GM12878 (cell line): Measurements from ENCODE around the gene C1orf21. TPM values are rescaled to one million over a fixed set of nuclear protein-coding genes. Genes with fewer than 3 reads are reported as not detected.

Experiments
- ATAC-seq: fragments of 200-7000 bp; cut with Tn5 transposase; 3 replicates; pipeline ENCODE4 v1.9.1; 2020; ENCODE audit warnings: mild to moderate bottlenecking, moderate library complexity
- BruUV-seq: library from RNA; stranded (reverse); fragments of 400-500 nt; replicated peaks from 2 replicates; lab custom pipeline; 2021; lab: Mats Ljungman, UMichigan
- CTCF ChIA-PET: fragments of 300-600 bp; sonication (Branson Sonifier 250); formaldehyde crosslinking; extraction: SDS; loops from one replicate; lab custom pipeline; 2021; ENCODE audit warnings: inconsistent platforms; lab: Yijun Ruan, JAX
- POLR2A ChIA-PET: fragments of 350-600 bp; formaldehyde crosslinking; extraction: SDS; loops from one replicate; lab custom pipeline; 2021; ENCODE audit warnings: inconsistent platforms; lab: Charles Lee
- RAD21 ChIA-PET: fragments of 300-600 bp; sonication (Branson Sonifier 250); formaldehyde crosslinking; loops from one replicate; lab custom pipeline; 2023; ENCODE audit warnings: antibody characterized with exemption; ENCODE audit not compliant: unreplicated experiment; lab: Charles Lee
- SMC1A ChIA-PET: fragments of 300-600 bp; sonication (Branson Sonifier 250); formaldehyde crosslinking; loops from one replicate; lab custom pipeline; 2023; ENCODE audit not compliant: unreplicated experiment, uncharacterized antibody; lab: Charles Lee
- DNase-seq: peaks from one replicate; pipeline ENCODE4 v3.0.0-alpha.2; 2011; ENCODE audit warnings: low read depth, low spot score
- FAIRE-seq: peaks from 3 replicates; lab custom pipeline; 2011; peaks lifted over from hg19 to GRCh38; lab: Jason Lieb, UNC
- H2AFZ ChIP-seq: 2 replicates; pipeline ENCODE4 v1.6.0; 2011; ENCODE audit warnings: low read depth, low read length, control low read depth; ENCODE audit not compliant: control insufficient read depth
- H3K27ac ChIP-seq: 2 replicates; pipeline ENCODE4 v1.5.1; 2011; ENCODE audit warnings: control low read depth; ENCODE audit not compliant: control insufficient read depth, insufficient read depth
- H3K27me3 ChIP-seq, 2 experiments: replicated peaks in 1 of 2; 2 replicates each; pipeline versions ENCODE4 v1.6.0 to v1.6.1; 2011; ENCODE audit warnings: low read length in 1 of 2; ENCODE audit not compliant: control insufficient read depth in 2 of 2, insufficient read depth in 2 of 2
- H3K36me3 ChIP-seq, 2 experiments: 2 replicates each; pipeline ENCODE4 v1.5.1; 2011; ENCODE audit warnings: low read length in 1 of 2; ENCODE audit not compliant: control insufficient read depth in 2 of 2, insufficient read depth in 2 of 2
- H3K4me1 ChIP-seq: 2 replicates; pipeline ENCODE4 v1.6.1; 2011; ENCODE audit warnings: mild to moderate bottlenecking, low read length, moderate library complexity, mixed read lengths; ENCODE audit not compliant: control insufficient read depth, insufficient read depth
- H3K4me2 ChIP-seq: 2 replicates; pipeline ENCODE4 v1.6.0; 2011; ENCODE audit warnings: control low read depth; ENCODE audit not compliant: control insufficient read depth, insufficient read depth
- H3K4me3 ChIP-seq: fragments of 200-600 bp; sonication (generic); 2 replicates; pipeline ENCODE4 v1.5.1; 2016
- H3K79me2 ChIP-seq: 2 replicates; pipeline ENCODE4 v1.6.0; 2011; ENCODE audit warnings: low read length; ENCODE audit not compliant: control insufficient read depth, insufficient read depth
- H3K9ac ChIP-seq: 2 replicates; pipeline ENCODE4 v1.8.0; 2011; ENCODE audit warnings: low read length, control low read depth, mixed read lengths; ENCODE audit not compliant: control insufficient read depth, insufficient read depth
- H3K9me3 ChIP-seq: replicated peaks from 3 replicates; pipeline ENCODE4 v1.5.1; 2011; ENCODE audit warnings: mild to moderate bottlenecking, low read length; ENCODE audit not compliant: control insufficient read depth, insufficient read depth
- H4K20me1 ChIP-seq: 2 replicates; pipeline ENCODE4 v1.6.0; 2011; ENCODE audit not compliant: control insufficient read depth, insufficient read depth
- EGR1 ChIP-seq, 2 experiments: IDR thresholded peaks; 1 replicate in 1 of 2; 2 replicates in 1 of 2; pipeline ENCODE4 v1.6.1; 2011 to 2012; ENCODE audit warnings: low read depth in 2 of 2, low read length in 2 of 2, borderline replicate concordance in 1 of 2, mild to moderate bottlenecking in 1 of 2, moderate library complexity in 1 of 2
- EP300 ChIP-seq, 2 experiments: fragments of 150-350 bp in 1 of 2; IDR thresholded peaks; 2 replicates each; pipeline ENCODE4 v1.6.1; 2011 to 2012; ENCODE audit warnings: low read depth in 2 of 2, low read length in 2 of 2, borderline replicate concordance in 1 of 2, improper control_type of control experiment in 1 of 2, inconsistent platforms in 1 of 2; ENCODE audit not compliant: control insufficient read depth in 1 of 2
- HDAC2 ChIP-seq: fragments of 200-600 bp; sonication (generic); IDR thresholded peaks from 2 replicates; pipeline ENCODE4 v1.6.1; 2017
- HDGF ChIP-seq: fragments of 450-650 bp; IDR thresholded peaks from 2 replicates; pipeline ENCODE4 v1.6.1; 2016; ENCODE audit warnings: antibody characterized with exemption
- LARP7 ChIP-seq: fragments of 450-650 bp; IDR thresholded peaks from 2 replicates; pipeline ENCODE4 v1.6.1; 2017; ENCODE audit warnings: mild to moderate bottlenecking
- NR2C2 ChIP-seq: IDR thresholded peaks from 2 replicates; pipeline ENCODE4 v1.6.1; 2011; ENCODE audit warnings: borderline replicate concordance, low read depth; ENCODE audit not compliant: control insufficient read depth, insufficient read length
- NRF1 ChIP-seq: conservative IDR thresholded peaks from 2 replicates; pipeline ENCODE4 v1.6.1; 2011; ENCODE audit warnings: mild to moderate bottlenecking, low read depth, low read length, improper control_type of control experiment
- POLR2AphosphoS5 ChIP-seq: IDR thresholded peaks from 2 replicates; pipeline ENCODE4 v1.6.1; 2011; ENCODE audit warnings: mild to moderate bottlenecking, low read length, inconsistent platforms
- RAD51 ChIP-seq: fragments of 450-650 bp; IDR thresholded peaks from 2 replicates; pipeline ENCODE4 v1.6.1; 2016; ENCODE audit warnings: moderate library complexity, mild to moderate bottlenecking, inconsistent platforms
- RCOR1 ChIP-seq: conservative IDR thresholded peaks from 2 replicates; pipeline ENCODE4 v1.6.1; 2012; ENCODE audit warnings: low read depth, low read length, improper control_type of control experiment
- SMC3 ChIP-seq: IDR thresholded peaks from 2 replicates; pipeline ENCODE4 v1.6.1; 2011; ENCODE audit warnings: low read length, improper control_type of control experiment, borderline replicate concordance
- ZNF217 ChIP-seq: fragments of 450-650 bp; IDR thresholded peaks from 2 replicates; pipeline ENCODE4 v1.6.1; 2017; ENCODE audit warnings: antibody characterized with exemption, mild to moderate bottlenecking
- ZZZ3 ChIP-seq: IDR thresholded peaks from 2 replicates; pipeline ENCODE4 v1.6.1; 2011; ENCODE audit warnings: low read depth; ENCODE audit not compliant: control insufficient read depth, insufficient read length
- WGBS: methylation state at CpG from one replicate; pipeline ENCODE4 v1.1.6; 2016; ENCODE audit warnings: low lambda C conversion rate; ENCODE audit not compliant: insufficient replicate concordance, insufficient coverage; ENCODE audit errors: missing lambda C conversion rate; 5-methylcytosine and 5-hydroxymethylcytosine counted together
- in situ Hi-C: fragments of 300-500 bp; cut with MboI; formaldehyde crosslinking; loops from 9 replicates; pipeline ENCODE4 v1.14.3; 2018; ENCODE audit warnings: mixed read lengths
- intact Hi-C: fragments of 100-400 bp; cut with micrococcal nuclease; formaldehyde crosslinking; loops from one replicate; pipeline ENCODE4 v1.14.2; 2022; ENCODE audit not compliant: unreplicated experiment
- polyA plus RNA-seq, 11 experiments: library from polyadenylated mRNA; depleted of rRNA in 4 of 11; unstranded in 6 of 11; stranded (reverse) in 5 of 11; fragments of >200 nt; fragmentation: Nextera tagmentation in 4 of 11; fragmentation: Illumina TruSeq in 1 of 11; extraction: Ambion mirVana in 4 of 11; extraction: Trizol in 1 of 11; gene quantifications; 1 replicate in 1 of 11; 2 replicates in 10 of 11; pipeline versions ENCODE4 v1.2.1 to v1.2.3, GENCODE V29; 2011 to 2016; ENCODE audit warnings: inconsistent platforms in 2 of 11, missing spikeins in 2 of 11, low read depth in 1 of 11
- total RNA-seq, 4 experiments: library from RNA; depleted of rRNA in 3 of 4; stranded (reverse); fragments of >200 nt in 3 of 4; fragmentation: Illumina TruSeq in 1 of 4; extraction: Trizol in 1 of 4; gene quantifications; 2 replicates each; pipeline versions ENCODE4 v1.2.1 to v1.2.3, GENCODE V29; 2013 to 2021
- TF ChIP-seq, protein P1 (sequence below): fragments of 150-350 bp; IDR thresholded peaks from 2 replicates; pipeline ENCODE4 v1.6.1; 2016; ENCODE audit warnings: low read depth, low read length
- TF ChIP-seq, protein P2 (sequence below): IDR thresholded peaks from 2 replicates; pipeline ENCODE4 v1.6.1; 2012; ENCODE audit warnings: low read depth, low read length, improper control_type of control experiment

The C1orf21 gene
- total and polyA plus RNA-seq, 10 of the 15 experiments (the other 5 are each of a cell fraction or from before 2014, with no cell fraction given): 0.03 to 1.6 (median 0.17) TPM; not detected in 3

DNA sequence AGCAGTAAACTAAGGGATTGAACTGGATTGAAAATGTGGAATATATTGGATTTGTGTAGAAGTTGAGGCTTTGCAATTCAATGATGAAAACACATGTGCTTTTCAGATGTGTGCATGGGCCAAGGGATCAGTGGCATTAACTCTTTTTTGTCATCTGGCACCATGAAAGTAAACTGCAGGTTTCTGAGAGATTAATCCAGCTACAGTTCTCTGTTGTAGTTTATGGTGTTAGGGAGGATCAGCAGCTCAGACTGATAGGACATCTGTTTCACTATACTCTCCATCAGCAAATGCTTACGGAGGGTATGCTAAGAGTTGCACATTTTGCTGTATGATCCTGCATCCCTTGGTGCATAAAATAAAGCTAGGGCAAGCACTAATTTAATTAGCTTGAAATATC lies 82.6 kb downstream of the C1orf21 start:
- POLR2A ChIA-PET: interaction anchor here (0.8 kb wide), 1 partner anchor 16 kb away, joined by 3 read pairs; no protein-coding TSS in a partner anchor
- in situ Hi-C loops: no loop called here
- FAIRE-seq: no peak

DNA sequence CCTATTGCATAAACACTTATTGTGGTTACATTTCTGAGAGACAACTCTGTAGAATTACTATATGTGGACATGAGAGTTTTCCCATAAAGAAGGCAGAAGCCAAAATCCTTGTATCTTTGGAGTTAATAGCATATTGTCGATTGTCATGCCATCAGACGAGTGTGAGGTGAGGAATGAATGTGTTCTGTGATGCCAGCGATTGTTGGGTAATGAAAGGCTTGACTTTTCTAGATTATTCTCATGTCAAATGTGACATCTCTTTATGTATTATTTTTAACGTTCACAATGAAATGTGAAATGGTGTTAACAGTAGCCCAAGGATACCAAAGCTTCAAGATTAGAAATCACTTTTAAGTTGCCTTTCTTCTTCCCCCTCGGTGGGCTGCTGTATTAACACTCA lies 84.9 kb downstream of the C1orf21 start:
- H3K79me2 ChIP-seq: no peaks in the 10 kb centered on the region
- no peak overlapping the region for H3K4me3 ChIP-seq
- H3K9ac ChIP-seq: no peak overlapping the region
- no peak for DNase-seq
- in situ Hi-C loops (no loop called here), intact Hi-C loops (no loop called here)
- WGBS: 6% methylated on average over 5 of the region's 5 CpGs
- no TSS peak for BruUV-seq
- no peak overlapping the region for H3K27ac ChIP-seq
- no peak overlapping the region for H2AFZ ChIP-seq
- H3K36me3 ChIP-seq: no peaks in the 10 kb centered on the region
- POLR2A ChIA-PET: no interaction called here
- FAIRE-seq: no peak
- no peaks in the 10 kb centered on the region; the same call in 2 of the 3 replicates for H3K9me3 ChIP-seq
- RAD21 ChIA-PET: no interaction called here
- no peaks in the 10 kb centered on the region for H3K27me3 ChIP-seq
- H3K4me2 ChIP-seq: no peak overlapping the region
- H4K20me1 ChIP-seq: no peaks in the 10 kb centered on the region
- no peaks in the 10 kb centered on the region for H3K4me1 ChIP-seq
- CTCF ChIA-PET: no interaction called here
- SMC1A ChIA-PET: no interaction called here
- no peak for ATAC-seq
- TF ChIP-seq RCOR1 (no peak), SMC3 (no peak), HDGF (no peak), NRF1 (no peak), EGR1 (IDR thresholded peaks at IDR 0.05; ENCODE audit: borderline replicate concordance in 1 of 2, low read depth in 2 of 2, low read length in 2 of 2) (no peak), EP300 (IDR thresholded peaks at IDR 0.05; ENCODE audit: borderline replicate concordance in 1 of 2, control insufficient read depth in 1 of 2, low read depth in 2 of 2, low read length in 2 of 2) (no peak), RAD51 (no peak)
- TF ChIP-seq, protein P1, sequence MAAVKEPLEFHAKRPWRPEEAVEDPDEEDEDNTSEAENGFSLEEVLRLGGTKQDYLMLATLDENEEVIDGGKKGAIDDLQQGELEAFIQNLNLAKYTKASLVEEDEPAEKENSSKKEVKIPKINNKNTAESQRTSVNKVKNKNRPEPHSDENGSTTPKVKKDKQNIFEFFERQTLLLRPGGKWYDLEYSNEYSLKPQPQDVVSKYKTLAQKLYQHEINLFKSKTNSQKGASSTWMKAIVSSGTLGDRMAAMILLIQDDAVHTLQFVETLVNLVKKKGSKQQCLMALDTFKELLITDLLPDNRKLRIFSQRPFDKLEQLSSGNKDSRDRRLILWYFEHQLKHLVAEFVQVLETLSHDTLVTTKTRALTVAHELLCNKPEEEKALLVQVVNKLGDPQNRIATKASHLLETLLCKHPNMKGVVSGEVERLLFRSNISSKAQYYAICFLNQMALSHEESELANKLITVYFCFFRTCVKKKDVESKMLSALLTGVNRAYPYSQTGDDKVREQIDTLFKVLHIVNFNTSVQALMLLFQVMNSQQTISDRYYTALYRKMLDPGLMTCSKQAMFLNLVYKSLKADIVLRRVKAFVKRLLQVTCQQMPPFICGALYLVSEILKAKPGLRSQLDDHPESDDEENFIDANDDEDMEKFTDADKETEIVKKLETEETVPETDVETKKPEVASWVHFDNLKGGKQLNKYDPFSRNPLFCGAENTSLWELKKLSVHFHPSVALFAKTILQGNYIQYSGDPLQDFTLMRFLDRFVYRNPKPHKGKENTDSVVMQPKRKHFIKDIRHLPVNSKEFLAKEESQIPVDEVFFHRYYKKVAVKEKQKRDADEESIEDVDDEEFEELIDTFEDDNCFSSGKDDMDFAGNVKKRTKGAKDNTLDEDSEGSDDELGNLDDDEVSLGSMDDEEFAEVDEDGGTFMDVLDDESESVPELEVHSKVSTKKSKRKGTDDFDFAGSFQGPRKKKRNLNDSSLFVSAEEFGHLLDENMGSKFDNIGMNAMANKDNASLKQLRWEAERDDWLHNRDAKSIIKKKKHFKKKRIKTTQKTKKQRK: no peak

More for the DNA sequence above, 82.6 kb downstream of the C1orf21 start:
- no peak for DNase-seq
- H3K36me3 ChIP-seq: no peaks in the 10 kb centered on the region
- H3K79me2 ChIP-seq: no peaks in the 10 kb centered on the region
- H3K4me2 ChIP-seq: no peak overlapping the region
- ChIA-PET SMC1A (interaction anchor here (0.9 to 1.6 kb wide), 2 partner anchors 15 to 23 kb away, joined by 3 to 5 read pairs; no protein-coding TSS in a partner anchor), RAD21 (interaction anchor here (0.6 kb wide), 1 partner anchor 997 kb away, joined by 3 read pairs; the partner anchor contains the start of gene SMG7), CTCF (no interaction called here)
- H3K27me3 ChIP-seq: no peaks in the 10 kb centered on the region
- H3K9ac ChIP-seq: no peak overlapping the region
- no TSS peak for BruUV-seq
- no peak for ATAC-seq
- no peak overlapping the region for H3K27ac ChIP-seq
- intact Hi-C loops: no loop called here
- H4K20me1 ChIP-seq: no peaks in the 10 kb centered on the region
- no peak overlapping the region for H2AFZ ChIP-seq
- no peaks in the 10 kb centered on the region for H3K4me1 ChIP-seq
- H3K4me3 ChIP-seq: no peak overlapping the region
- TF ChIP-seq NR2C2 (no peak), ZZZ3 (no peak), HDAC2 (no peak), ZNF217 (no peak), LARP7 (no peak), EP300 (IDR thresholded peaks at IDR 0.05; ENCODE audit: borderline replicate concordance in 1 of 2, control insufficient read depth in 1 of 2, low read depth in 2 of 2, low read length in 2 of 2) (no peak), POLR2AphosphoS5 (no peak)
- TF ChIP-seq, protein P2, sequence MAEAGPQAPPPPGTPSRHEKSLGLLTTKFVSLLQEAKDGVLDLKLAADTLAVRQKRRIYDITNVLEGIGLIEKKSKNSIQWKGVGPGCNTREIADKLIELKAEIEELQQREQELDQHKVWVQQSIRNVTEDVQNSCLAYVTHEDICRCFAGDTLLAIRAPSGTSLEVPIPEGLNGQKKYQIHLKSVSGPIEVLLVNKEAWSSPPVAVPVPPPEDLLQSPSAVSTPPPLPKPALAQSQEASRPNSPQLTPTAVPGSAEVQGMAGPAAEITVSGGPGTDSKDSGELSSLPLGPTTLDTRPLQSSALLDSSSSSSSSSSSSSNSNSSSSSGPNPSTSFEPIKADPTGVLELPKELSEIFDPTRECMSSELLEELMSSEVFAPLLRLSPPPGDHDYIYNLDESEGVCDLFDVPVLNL: no peak
- H3K9me3 ChIP-seq: no peaks in the 10 kb centered on the region
- WGBS: 90% methylated on average over 1 of the region's 1 CpG
